HCT116 (cell line): ENCODE results near the gene SLC35D1. TPM values are rescaled to one million over a fixed set of nuclear protein-coding genes. Genes with fewer than 3 reads are reported as not detected.

ENCODE experiments used
- ATAC-seq: fragments of 200-7000 bp; cut with Tn5 transposase; 2 replicates; pipeline ENCODE4 v1.9.1; 2020; ENCODE audit warnings: mild to moderate bottlenecking, moderate library complexity
- BruUV-seq: library from RNA; stranded (reverse); fragments of 400-500 nt; replicated peaks from 2 replicates; lab custom pipeline; 2021; lab: Mats Ljungman, UMichigan
- CTCF ChIA-PET: fragments of 300-600 bp; sonication (Branson Sonifier 250); formaldehyde crosslinking; loops from one replicate; lab custom pipeline; 2021; ENCODE audit warnings: antibody characterized with exemption; lab: Charles Lee
- POLR2A ChIA-PET: fragments of 300-600, 350-600 bp; sonication (Branson Sonifier 250); formaldehyde crosslinking; loops from one replicate; lab custom pipeline; 2021; ENCODE audit warnings: antibody characterized with exemption; lab: Charles Lee
- RAD21 ChIA-PET, 2 experiments: fragments of 300-600 bp; sonication (Branson Sonifier 250); formaldehyde crosslinking; loops; one replicate each; lab custom pipeline; 2023; ENCODE audit warnings: low total read pairs in 2 of 2; ENCODE audit not compliant: uncharacterized antibody in 2 of 2, unreplicated experiment in 2 of 2, low non-redundant PET in 1 of 2; lab: Charles Lee
- DNase-seq: peaks from one replicate; pipeline ENCODE4 v3.0.0-alpha.2; 2010; ENCODE audit warnings: low read depth, low spot score
- H2AFZ ChIP-seq: fragments of 200-600 bp; shearing (Covaris generic), sonication (generic); 2 replicates; pipeline ENCODE4 v1.6.1; 2017; ENCODE audit warnings: low read depth, mixed run types, mixed read lengths, antibody characterized with exemption, low read length; ENCODE audit not compliant: poor library complexity, severe bottlenecking
- H3K27ac ChIP-seq: 2 replicates; pipeline ENCODE4 v1.5.1; 2012; ENCODE audit warnings: low read depth, low read length
- H3K27me3 ChIP-seq: fragments of 200-600 bp; sonication (generic); 2 replicates; pipeline ENCODE4 v1.6.1; 2016; ENCODE audit warnings: mixed run types, low read length, mixed read lengths; ENCODE audit not compliant: insufficient read depth
- H3K36me3 ChIP-seq, 2 experiments: fragments of 200-500 bp in 1 of 2; fragments of 200-600 bp in 1 of 2; sonication (Bioruptor generic) in 1 of 2; sonication (generic) in 1 of 2; 2 replicates each; pipeline versions ENCODE4 v1.5.1 to v1.6.1; 2014 to 2016; ENCODE audit warnings: low read length in 2 of 2, inconsistent platforms in 1 of 2, mixed read lengths in 1 of 2, mixed run types in 1 of 2; ENCODE audit not compliant: insufficient read depth in 2 of 2, control insufficient read depth in 1 of 2
- H3K4me1 ChIP-seq, 2 experiments: fragments of 200-600 bp in 1 of 2; sonication (generic) in 1 of 2; 2 replicates each; pipeline versions ENCODE4 v1.5.1 to v1.6.1; 2012 to 2017; ENCODE audit warnings: low read length in 2 of 2, inconsistent platforms in 1 of 2, mild to moderate bottlenecking in 1 of 2, mixed read lengths in 1 of 2, mixed run types in 1 of 2, moderate library complexity in 1 of 2; ENCODE audit not compliant: insufficient read depth in 2 of 2, control insufficient read depth in 1 of 2
- H3K4me2 ChIP-seq: fragments of 200-600 bp; sonication (generic); 2 replicates; pipeline ENCODE4 v1.6.1; 2017; ENCODE audit warnings: mixed run types, low read length, mixed read lengths
- H3K4me3 ChIP-seq, 2 experiments: fragments of 200-600 bp in 1 of 2; sonication (generic) in 1 of 2; replicated peaks in 1 of 2; 2 replicates each; pipeline ENCODE4 v1.5.1; 2011 to 2016; ENCODE audit warnings: low read length in 2 of 2, control low read depth in 1 of 2, low read depth in 1 of 2, mild to moderate bottlenecking in 1 of 2, mixed read lengths in 1 of 2, mixed run types in 1 of 2
- H3K79me2 ChIP-seq: fragments of 200-600 bp; sonication (generic); 2 replicates; pipeline ENCODE4 v1.6.1; 2017; ENCODE audit warnings: mild to moderate bottlenecking, mixed run types, low read length, moderate library complexity, mixed read lengths; ENCODE audit not compliant: insufficient read depth
- H3K9ac ChIP-seq: fragments of 200-600 bp; sonication (generic); 2 replicates; pipeline ENCODE4 v1.6.1; 2016; ENCODE audit warnings: low read length, mixed read lengths
- H3K9me2 ChIP-seq: fragments of 200-600 bp; sonication (generic), shearing (Covaris generic); 2 replicates; pipeline ENCODE4 v1.6.1; 2017; ENCODE audit warnings: mixed run types, mild to moderate bottlenecking, moderate library complexity; ENCODE audit not compliant: insufficient read depth
- H3K9me3 ChIP-seq, 2 experiments: fragments of 200-500 bp in 1 of 2; fragments of 200-600 bp in 1 of 2; sonication (Bioruptor generic) in 1 of 2; sonication (generic) in 1 of 2; 2 replicates each; pipeline ENCODE4 v1.6.1; 2014 to 2017; ENCODE audit warnings: low read length in 2 of 2, mixed read lengths in 2 of 2, inconsistent platforms in 1 of 2, low read depth in 1 of 2, mild to moderate bottlenecking in 1 of 2, mixed run types in 1 of 2, moderate library complexity in 1 of 2; ENCODE audit not compliant: control insufficient read depth in 1 of 2, insufficient read depth in 1 of 2
- H4K20me1 ChIP-seq: fragments of 200-600 bp; sonication (generic), shearing (Covaris generic); 2 replicates; pipeline ENCODE4 v1.6.1; 2017; ENCODE audit warnings: mixed run types, mild to moderate bottlenecking, moderate library complexity; ENCODE audit not compliant: insufficient read depth
- EGR1 ChIP-seq: IDR thresholded peaks from 2 replicates; pipeline ENCODE4 v1.6.1; 2012; ENCODE audit warnings: low read depth
- ELF1 ChIP-seq: IDR thresholded peaks from 2 replicates; pipeline ENCODE4 v1.6.1; 2012; ENCODE audit warnings: low read depth, borderline replicate concordance
- EZH2 ChIP-seq: fragments of 200-600 bp; sonication (generic); IDR thresholded peaks from 2 replicates; pipeline ENCODE4 v1.6.1; 2017; ENCODE audit warnings: antibody characterized with exemption, mixed run types
- EZH2phosphoT487 ChIP-seq: fragments of 200-600 bp; IDR thresholded peaks from 2 replicates; pipeline ENCODE4 v1.6.1; 2018; ENCODE audit warnings: antibody characterized with exemption, borderline replicate concordance
- FOSL1 ChIP-seq: IDR thresholded peaks from 2 replicates; pipeline ENCODE4 v1.6.1; 2012; ENCODE audit warnings: low read depth
- MAX ChIP-seq: IDR thresholded peaks from 2 replicates; pipeline ENCODE4 v1.6.1; 2012
- POLR2A ChIP-seq: IDR thresholded peaks from 2 replicates; pipeline ENCODE4 v1.7.0; 2011; ENCODE audit warnings: borderline replicate concordance; ENCODE audit not compliant: insufficient read depth, insufficient read length; ENCODE audit errors: extremely low read depth
- POLR2AphosphoS5 ChIP-seq: IDR thresholded peaks from 2 replicates; pipeline ENCODE4 v1.6.1; 2011; ENCODE audit warnings: mild to moderate bottlenecking, low read depth, low read length, moderate library complexity
- RAD21 ChIP-seq: IDR thresholded peaks from 2 replicates; pipeline ENCODE4 v1.6.1; 2012; ENCODE audit warnings: low read depth, mild to moderate bottlenecking
- SP1 ChIP-seq: IDR thresholded peaks from 2 replicates; pipeline ENCODE4 v1.6.1; 2012; ENCODE audit warnings: low read depth
- SRF ChIP-seq: IDR thresholded peaks from 2 replicates; pipeline ENCODE4 v1.6.1; 2012; ENCODE audit warnings: low read depth
- TCF7L2 ChIP-seq: IDR thresholded peaks from 2 replicates; pipeline ENCODE4 v1.7.0; 2011; ENCODE audit warnings: borderline replicate concordance, inconsistent platforms; ENCODE audit not compliant: insufficient read depth, insufficient read length; ENCODE audit errors: extremely low read depth
- YY1 ChIP-seq: IDR thresholded peaks from 2 replicates; pipeline ENCODE4 v1.6.1; 2011; ENCODE audit warnings: low read length, low read depth, moderate library complexity, mild to moderate bottlenecking; ENCODE audit not compliant: insufficient replicate concordance; ENCODE audit errors: extremely low read depth
- ZBTB33 ChIP-seq: IDR thresholded peaks from 2 replicates; pipeline ENCODE4 v1.6.1; 2011; ENCODE audit warnings: mild to moderate bottlenecking, low read length, moderate library complexity; ENCODE audit not compliant: insufficient replicate concordance; ENCODE audit errors: extremely low read depth
- intact Hi-C: fragments of 100-400 bp; cut with micrococcal nuclease; formaldehyde crosslinking; loops from 2 replicates; pipeline ENCODE4 v1.10.0; 2022
- total RNA-seq: library from RNA; stranded (reverse); gene quantifications from one replicate; pipeline ENCODE4 v1.2.1, GENCODE V29; 2021; ENCODE audit not compliant: unreplicated experiment
- TF ChIP-seq, protein P1 (sequence below): IDR thresholded peaks from 2 replicates; pipeline ENCODE4 v1.6.1; 2012

Gene SLC35D1
- total RNA-seq, 1 experiment from 2014 or later, result 6.1 TPM

DNA sequence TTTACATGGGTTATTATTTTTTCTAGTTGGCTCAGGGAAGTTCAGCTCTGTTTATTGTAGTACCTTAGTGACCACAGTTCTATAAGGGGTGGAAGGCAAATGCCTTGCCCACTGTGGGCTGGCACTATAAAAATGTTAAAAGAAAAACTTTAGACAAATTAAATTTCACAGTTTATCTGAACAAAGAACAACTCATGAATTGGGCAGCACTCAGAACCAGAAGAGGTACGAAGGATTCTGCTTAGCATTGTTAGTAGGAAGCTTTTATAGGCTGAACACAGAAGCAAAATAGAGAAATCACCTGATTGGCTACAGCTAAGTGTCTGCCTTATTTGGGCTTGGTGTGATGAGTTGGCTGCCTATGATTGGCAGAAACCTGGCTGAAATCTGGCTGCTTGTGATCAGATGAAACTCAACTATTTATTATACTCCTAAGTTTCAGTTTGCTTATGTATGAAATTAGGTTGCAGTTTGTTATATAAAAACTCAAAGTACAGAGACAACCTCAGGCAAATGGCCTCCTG is 35.8 kb upstream of the SLC35D1 start:
- intact Hi-C loops, result no loop called here
- no peaks in the 10 kb centered on the region for H3K9me3 ChIP-seq

GRCh38 chr1:67088440-67088839 is 34.5 kb upstream of the SLC35D1 start:
- Histone ChIP-seq H2AFZ (no peak overlapping the region), H3K9me3 (no peaks in the 10 kb centered on the region), H3K9ac (no peak overlapping the region), H3K27ac (no peak overlapping the region), H3K4me3 (no peak overlapping the region), H3K9me2 (no peaks in the 10 kb centered on the region), H3K36me3 (no peaks in the 10 kb centered on the region), H3K4me1 (no peaks in the 10 kb centered on the region), H3K27me3 (no peaks in the 10 kb centered on the region), H3K79me2 (no peaks in the 10 kb centered on the region), H4K20me1 (no peaks in the 10 kb centered on the region), H3K4me2 (no peak overlapping the region)
- CTCF ChIA-PET, result no interaction called here
- BruUV-seq, result no TSS peak
- ATAC-seq (no peak), DNase-seq (no peak)
- RAD21 ChIA-PET, result no interaction called here
- intact Hi-C loops, result no loop called here
- POLR2A ChIA-PET, result no interaction called here
- no peak for TF ChIP-seq EGR1
- TF ChIP-seq ELF1, result no peak
- no peak for TF ChIP-seq EZH2
- no peak for TF ChIP-seq POLR2AphosphoS5
- TF ChIP-seq RAD21, result no peak
- no peak for TF ChIP-seq ZBTB33
- TF ChIP-seq SP1, result no peak
- no peak for TF ChIP-seq FOSL1
- no peak for TF ChIP-seq MAX
- TF ChIP-seq POLR2A, result no peak
- TF ChIP-seq, protein P1, sequence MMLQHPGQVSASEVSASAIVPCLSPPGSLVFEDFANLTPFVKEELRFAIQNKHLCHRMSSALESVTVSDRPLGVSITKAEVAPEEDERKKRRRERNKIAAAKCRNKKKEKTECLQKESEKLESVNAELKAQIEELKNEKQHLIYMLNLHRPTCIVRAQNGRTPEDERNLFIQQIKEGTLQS, result no peak
- no peak for TF ChIP-seq YY1
- no peak for TF ChIP-seq EZH2phosphoT487

More for the DNA sequence above, 35.8 kb upstream of the SLC35D1 start:
- no peak overlapping the region for H3K9ac ChIP-seq
- H3K27ac ChIP-seq, result no peak overlapping the region
- no peak overlapping the region for H3K4me3 ChIP-seq
- no peaks in the 10 kb centered on the region for H3K27me3 ChIP-seq
- ATAC-seq, result no peak
- no peak overlapping the region for H2AFZ ChIP-seq
- no peak overlapping the region for H3K4me2 ChIP-seq
- no TSS peak for BruUV-seq
- no peaks in the 10 kb centered on the region for H3K9me2 ChIP-seq
- CTCF ChIA-PET, result no interaction called here
- RAD21 ChIA-PET, result no interaction called here
- TF ChIP-seq SRF, result peak; percentile 63; the same call in 1 of the 2 replicates
- TF ChIP-seq, protein P1, result no peak
- TF ChIP-seq TCF7L2, result no peak
- TF ChIP-seq, all 23 proteins: peak for 1
- POLR2A ChIA-PET, result no interaction called here
- no peak for DNase-seq
- Histone ChIP-seq H3K36me3 (no peaks in the 10 kb centered on the region), H3K79me2 (no peaks in the 10 kb centered on the region), H4K20me1 (no peaks in the 10 kb centered on the region), H3K4me1 (no peaks in the 10 kb centered on the region)
